Measurements from ENCODE around the gene PCDHB15.

The PCDHB15 gene

GRCh38 chr5:141269195-141269594 lies 24.0 kb downstream of the PCDHB15 start:
- Histone ChIP-seq H3K27me3 (ENCODE audit: insufficient read depth, poor library complexity, severe bottlenecking) (no peaks in the 10 kb centered on the region), H3K27ac (replicated peaks) (no peak overlapping the region), H3K4me3 (replicated peaks; ENCODE audit: insufficient read depth, low read length) (no peak overlapping the region)
- no peak for DNase-seq (ENCODE audit: low read depth in 1 of 2, low spot score in 1 of 2)
- no peak for TF ChIP-seq GABPA (IDR thresholded peaks at IDR 0.05; ENCODE audit: low read depth)
- no peak for TF ChIP-seq REST (IDR thresholded peaks at IDR 0.05; ENCODE audit: insufficient replicate concordance, low read depth)
- no peak for TF ChIP-seq SPI1 (IDR thresholded peaks at IDR 0.05; ENCODE audit: borderline replicate concordance, low read depth)
- TF ChIP-seq CTCF (IDR thresholded peaks at IDR 0.05; ENCODE audit: insufficient read depth, low read length): no peak
- no peak for TF ChIP-seq POLR2AphosphoS5 (IDR thresholded peaks at IDR 0.05; ENCODE audit: low read depth)

- DNase-seq (ENCODE audit: low read depth in 1 of 2, low spot score in 1 of 2): no peak
- TF ChIP-seq SPI1 (IDR thresholded peaks at IDR 0.05; ENCODE audit: borderline replicate concordance, low read depth) (no peak), GABPA (IDR thresholded peaks at IDR 0.05; ENCODE audit: low read depth) (no peak), REST (IDR thresholded peaks at IDR 0.05; ENCODE audit: insufficient replicate concordance, low read depth) (no peak), POLR2AphosphoS5 (IDR thresholded peaks at IDR 0.05; ENCODE audit: low read depth) (no peak)
Observed at GRCh38 chr5:141272906-141273305, 27.7 kb downstream of the PCDHB15 start.

GRCh38 chr5:141298376-141298775 lies 53.2 kb downstream of the PCDHB15 start:
- Histone ChIP-seq H3K27ac (replicated peaks) (no peak overlapping the region), H3K27me3 (ENCODE audit: insufficient read depth, poor library complexity, severe bottlenecking) (no peaks in the 10 kb centered on the region), H3K4me3 (replicated peaks; ENCODE audit: insufficient read depth, low read length) (no peak overlapping the region)
- DNase-seq (ENCODE audit: low read depth in 1 of 2, low spot score in 1 of 2): no peak
- TF ChIP-seq POLR2AphosphoS5 (IDR thresholded peaks at IDR 0.05; ENCODE audit: low read depth): no peak
- no peak for TF ChIP-seq REST (IDR thresholded peaks at IDR 0.05; ENCODE audit: insufficient replicate concordance, low read depth)
- TF ChIP-seq GABPA (IDR thresholded peaks at IDR 0.05; ENCODE audit: low read depth): no peak
- TF ChIP-seq SPI1 (IDR thresholded peaks at IDR 0.05; ENCODE audit: borderline replicate concordance, low read depth): no peak
- TF ChIP-seq CTCF (IDR thresholded peaks at IDR 0.05; ENCODE audit: insufficient read depth, low read length): no peak

More at GRCh38 chr5:141272906-141273305, 27.7 kb downstream of the PCDHB15 start:
- Histone ChIP-seq H3K4me3 (replicated peaks; ENCODE audit: insufficient read depth, low read length) (no peak overlapping the region), H3K27ac (replicated peaks) (no peak overlapping the region), H3K27me3 (ENCODE audit: insufficient read depth, poor library complexity, severe bottlenecking) (no peaks in the 10 kb centered on the region)
